Stimulated activated naive CD8-positive, alpha-beta T cell treated with anti-CD3 and anti-CD28 coated beads, Interleukin-15, Interleukin-2, amounts not matched to agents 100 U/mL and 50 U/mL, for 24 hours (primary cell): ENCODE data around the gene SLC38A9.
"Not testable (repeated sequence)": the region's sequence is repeated elsewhere in the genome, so short reads cannot be mapped to it uniquely, and the experiment has no call there.

Experiments used
- ATAC-seq: fragments of 150-1000 bp; cut with Tn5 transposase; one replicate; pipeline ENCODE4 v1.10.0; 2021
- DNase-seq: peaks from one replicate; pipeline ENCODE4 v3.0.0; 2021

The SLC38A9 gene

GRCh38 chr5:55706230-55706629 is 5.9 kb downstream of the SLC38A9 start:
- no peak for ATAC-seq
- no peak for DNase-seq

GRCh38 chr5:55702598-55703345 is 9.4 kb downstream of the SLC38A9 start:
- ATAC-seq: no peak
- DNase-seq: no peak

- no peak for DNase-seq
Measured at GRCh38 chr5:55701462-55702103, 10.5 kb downstream of the SLC38A9 start.

GRCh38 chr5:55700745-55701144 is 11.4 kb downstream of the SLC38A9 start:
- DNase-seq: no peak
- ATAC-seq: no peak

More at GRCh38 chr5:55701462-55702103, 10.5 kb downstream of the SLC38A9 start:
- peak; percentile 19 for ATAC-seq

GRCh38 chr5:55699041-55699688 is 13.0 kb downstream of the SLC38A9 start:
- ATAC-seq (no peak), DNase-seq (no peak)

- ATAC-seq, DNase-seq: not testable (repeated sequence)
Measured at GRCh38 chr5:55696704-55697103, 15.4 kb downstream of the SLC38A9 start.

- DNase-seq: no peak
- no peak for ATAC-seq
Measured at GRCh38 chr5:55694152-55694830, 17.8 kb downstream of the SLC38A9 start.

- DNase-seq: no peak
- ATAC-seq: no peak
Measured at GRCh38 chr5:55692509-55692908, 19.6 kb downstream of the SLC38A9 start.

- ATAC-seq (no peak), DNase-seq (no peak)
Measured at GRCh38 chr5:55692106-55692417, 20.1 kb downstream of the SLC38A9 start.

- DNase-seq: no peak
- ATAC-seq: peak; percentile 52
Measured at GRCh38 chr5:55691265-55692105, 20.6 kb downstream of the SLC38A9 start.

GRCh38 chr5:55682071-55682470 is 30.1 kb downstream of the SLC38A9 start:
- ATAC-seq: no peak
- no peak for DNase-seq

- no peak for DNase-seq
- ATAC-seq: no peak
Measured at GRCh38 chr5:55681301-55681700, 30.8 kb downstream of the SLC38A9 start.

GRCh38 chr5:55680353-55680752 is 31.8 kb downstream of the SLC38A9 start:
- DNase-seq (no peak), ATAC-seq (no peak)

- no peak for ATAC-seq
- DNase-seq: no peak
Measured at GRCh38 chr5:55679556-55679955, 32.6 kb downstream of the SLC38A9 start.

GRCh38 chr5:55675119-55675518 is 37.0 kb downstream of the SLC38A9 start:
- ATAC-seq (no peak), DNase-seq (no peak)

GRCh38 chr5:55674340-55674739 is 37.8 kb downstream of the SLC38A9 start:
- DNase-seq: no peak
- no peak for ATAC-seq

GRCh38 chr5:55672477-55672911 is 39.6 kb downstream of the SLC38A9 start:
- ATAC-seq: no peak
- no peak for DNase-seq

- no peak for DNase-seq
- ATAC-seq: no peak
Measured at GRCh38 chr5:55671975-55672374, 40.1 kb downstream of the SLC38A9 start.

GRCh38 chr5:55668356-55668755 is 43.8 kb downstream of the SLC38A9 start:
- ATAC-seq (no peak), DNase-seq (no peak)

GRCh38 chr5:55667938-55668337 is 44.2 kb downstream of the SLC38A9 start:
- ATAC-seq (no peak), DNase-seq (no peak)

GRCh38 chr5:55665065-55665464 is 47.1 kb downstream of the SLC38A9 start:
- ATAC-seq: no peak
- no peak for DNase-seq

GRCh38 chr5:55657443-55657842 is 54.7 kb downstream of the SLC38A9 start:
- ATAC-seq (no peak), DNase-seq (no peak)
